MCF 10A (cell line): Measurements from ENCODE around the gene MFF. TPM values are rescaled to one million over a fixed set of nuclear protein-coding genes. Genes with fewer than 3 reads are reported as not detected.

Source experiments
- BruUV-seq: library from RNA; stranded (reverse); fragments of 400-500 nt; replicated peaks from 2 replicates; lab custom pipeline; 2021; lab: Mats Ljungman, UMichigan
- CTCF ChIA-PET: fragments of 300-600 bp; sonication (Branson Sonifier 250); formaldehyde crosslinking; extraction: SDS; loops from one replicate; lab custom pipeline; 2021; ENCODE audit warnings: antibody characterized with exemption, inconsistent platforms; lab: Yijun Ruan, JAX
- POLR2A ChIA-PET: fragments of 300-600, 350-650 bp; sonication (Branson Sonifier 250); formaldehyde crosslinking; extraction: SDS; loops from one replicate; lab custom pipeline; 2020; ENCODE audit warnings: antibody characterized with exemption, inconsistent platforms; lab: Yijun Ruan, JAX
- DNase-seq: peaks from one replicate; pipeline ENCODE4 v3.0.0-alpha.2; 2018; ENCODE audit not compliant: unreplicated experiment
- H3K27ac Mint-ChIP-seq: one replicate; pipeline ENCODE4 v1.8.0; 2022; ENCODE audit warnings: mild to moderate bottlenecking, low read depth, mixed read lengths; ENCODE audit not compliant: unreplicated experiment
- H3K27me3 Mint-ChIP-seq: one replicate; pipeline ENCODE4 v1.8.0; 2022; ENCODE audit warnings: mixed read lengths; ENCODE audit not compliant: insufficient read depth, unreplicated experiment
- H3K36me3 Mint-ChIP-seq: one replicate; pipeline ENCODE4 v1.8.0; 2022; ENCODE audit warnings: mild to moderate bottlenecking, moderate library complexity, mixed read lengths; ENCODE audit not compliant: insufficient read depth, unreplicated experiment
- H3K4me1 Mint-ChIP-seq: one replicate; pipeline ENCODE4 v1.8.0; 2022; ENCODE audit warnings: mixed read lengths; ENCODE audit not compliant: insufficient read depth, unreplicated experiment
- H3K4me3 Mint-ChIP-seq: one replicate; pipeline ENCODE4 v1.8.0; 2022; ENCODE audit warnings: mild to moderate bottlenecking, moderate library complexity, mixed read lengths; ENCODE audit not compliant: unreplicated experiment
- H3K9me3 Mint-ChIP-seq: one replicate; pipeline ENCODE4 v1.8.0; 2022; ENCODE audit warnings: mixed read lengths; ENCODE audit not compliant: unreplicated experiment
- CTCF ChIP-seq: fragments of 200-600 bp; IDR thresholded peaks from one replicate; pipeline ENCODE4 v1.8.0; 2022; ENCODE audit warnings: antibody characterized with exemption, mild to moderate bottlenecking; ENCODE audit not compliant: unreplicated experiment
- intact Hi-C: fragments of 100-400 bp; cut with micrococcal nuclease; formaldehyde crosslinking; loops from 2 replicates; pipeline ENCODE4 v1.14.1; 2022
- total RNA-seq: library from RNA; stranded (reverse); gene quantifications from 2 replicates; pipeline ENCODE4 v1.2.3, GENCODE V29; 2022

Gene MFF
- total RNA-seq, 1 experiment from 2014 or later = 81.2 TPM

GRCh38 chr2:227324642-227324994 lies 433 bp upstream of the MFF start:
- BruUV-seq = TSS peak; percentile 92
- Mint-ChIP-seq H3K4me1 (peaks cover 5% of the 10 kb centered on the region), H3K27me3 (no peaks in the 10 kb centered on the region), H3K27ac (peak overlapping the region; percentile 92), H3K36me3 (no peaks in the 10 kb centered on the region), H3K9me3 (no peaks in the 10 kb centered on the region), H3K4me3 (peak overlapping the region; percentile 89)
- TF ChIP-seq CTCF = no peak
- intact Hi-C loops = loop anchor here (2.0 to 10.0 kb wide), 2 partner anchors 54 to 440 kb away; partner anchors contain the start of gene TM4SF20
- ChIA-PET POLR2A (interaction anchor here (0.6 to 2.5 kb wide), 12 partner anchors 8 to 238 kb away, joined by 3 to 15 read pairs (median 4); no protein-coding TSS in a partner anchor), CTCF (interaction anchor here (1.2 to 2.1 kb wide), 2 partner anchors 86 to 334 kb away, joined by 3 to 6 read pairs; no protein-coding TSS in a partner anchor)
- no peak for DNase-seq

GRCh38 chr2:227325839-227326195 lies 766 bp downstream of the MFF start:
- TF ChIP-seq CTCF = no peak
- ChIA-PET CTCF (interaction anchor here (0.6 to 2.1 kb wide), 5 partner anchors 8 to 333 kb away, joined by 3 to 6 read pairs (median 3); no protein-coding TSS in a partner anchor), POLR2A (interaction anchor here (0.7 to 2.5 kb wide), 9 partner anchors 8 to 160 kb away, joined by 3 to 15 read pairs (median 3); no protein-coding TSS in a partner anchor)
- peaks cover under 1% of the 10 kb centered on the region for H3K36me3 Mint-ChIP-seq
- peak; percentile 40 for DNase-seq
- H3K4me1 Mint-ChIP-seq = peaks cover 5% of the 10 kb centered on the region
- intact Hi-C loops = loop anchor here (2.0 to 10.0 kb wide), 3 partner anchors 53 to 439 kb away; partner anchors contain the start of gene TM4SF20
- BruUV-seq = TSS peak; percentile 32
- no peaks in the 10 kb centered on the region for H3K9me3 Mint-ChIP-seq
- H3K27me3 Mint-ChIP-seq = no peaks in the 10 kb centered on the region
- H3K4me3 Mint-ChIP-seq = peak overlapping the region; percentile 89
- peak overlapping the region; percentile 92 for H3K27ac Mint-ChIP-seq

GRCh38 chr2:227326783-227327182 lies 1.7 kb downstream of the MFF start:
- H3K4me1 Mint-ChIP-seq = peaks cover 5% of the 10 kb centered on the region
- H3K4me3 Mint-ChIP-seq = peak overlapping the region; percentile 89
- H3K27me3 Mint-ChIP-seq = no peaks in the 10 kb centered on the region
- intact Hi-C loops = loop anchor here (2.0 to 10.0 kb wide), 2 partner anchors 196 to 438 kb away; no protein-coding TSS in a partner anchor
- no peaks in the 10 kb centered on the region for H3K9me3 Mint-ChIP-seq
- TF ChIP-seq CTCF = no peak
- H3K27ac Mint-ChIP-seq = peak overlapping the region; percentile 92
- BruUV-seq = no TSS peak
- CTCF ChIA-PET = interaction anchor here (0.6 kb wide), 2 partner anchors 96 to 133 kb away, joined by 3 read pairs; no protein-coding TSS in a partner anchor
- no peak for DNase-seq
- POLR2A ChIA-PET = interaction anchor here (1.4 to 1.5 kb wide), 2 partner anchors 19 to 52 kb away, joined by 3 to 4 read pairs; no protein-coding TSS in a partner anchor
- H3K36me3 Mint-ChIP-seq = peaks cover 10% of the 10 kb centered on the region

GRCh38 chr2:227335713-227336112 lies 10.7 kb downstream of the MFF start:
- H3K4me3 Mint-ChIP-seq = no peak overlapping the region
- no peaks in the 10 kb centered on the region for H3K27me3 Mint-ChIP-seq
- BruUV-seq = no TSS peak
- intact Hi-C loops = no loop called here
- H3K9me3 Mint-ChIP-seq = no peaks in the 10 kb centered on the region
- TF ChIP-seq CTCF = no peak
- CTCF ChIA-PET = interaction anchor here (0.6 to 0.8 kb wide), 3 partner anchors 11 to 71 kb away, joined by 3 to 4 read pairs (median 4); no protein-coding TSS in a partner anchor
- no peaks in the 10 kb centered on the region for H3K4me1 Mint-ChIP-seq
- POLR2A ChIA-PET = interaction anchor here (2.0 kb wide), 1 partner anchor 10 kb away, joined by 15 read pairs; the partner anchor contains the start of gene MFF
- H3K27ac Mint-ChIP-seq = no peak overlapping the region
- no peak for DNase-seq
- H3K36me3 Mint-ChIP-seq = peaks cover 87% of the 10 kb centered on the region
